Measurements from ENCODE around the gene DRC7.

- no peak for TF ChIP-seq HDGF (IDR thresholded peaks at IDR 0.05; ENCODE audit: borderline replicate concordance)
- TF ChIP-seq PKNOX1 (IDR thresholded peaks at IDR 0.05) = no peak
- no peak for TF ChIP-seq NFRKB (IDR thresholded peaks at IDR 0.05)
- TF ChIP-seq ELF4 (IDR thresholded peaks at IDR 0.05) = no peak
- TF ChIP-seq FOXK2 (IDR thresholded peaks at IDR 0.05) = no peak
- TF ChIP-seq SUZ12 (IDR thresholded peaks at IDR 0.05) = no peak
- no peak for TF ChIP-seq SP1 (IDR thresholded peaks at IDR 0.05)
- no peak for TF ChIP-seq FOXA1 (IDR thresholded peaks at IDR 0.05)
- TF ChIP-seq BHLHE40 (IDR thresholded peaks at IDR 0.05; ENCODE audit: borderline replicate concordance) = no peak
- no peak for TF ChIP-seq ZNF384 (IDR thresholded peaks at IDR 0.05)
- no peak for TF ChIP-seq LEF1 (IDR thresholded peaks at IDR 0.05; ENCODE audit: borderline replicate concordance)
- TF ChIP-seq FOXM1 (IDR thresholded peaks at IDR 0.05; ENCODE audit: borderline replicate concordance) = no peak
- no peak for TF ChIP-seq TARDBP (IDR thresholded peaks at IDR 0.05)
Measured at GRCh38 chr16:57769541-57770145, 75.0 kb downstream of the DRC7 start.
